DMS79 treated with DMSO at 0.1 percent for 48 hours (cell line): ENCODE measurements around the gene ATP8B4.
A peak's percentile ranks its signal among the peaks of the same experiment; 100 is the strongest.
"Not testable (repeated sequence)": the region's sequence is repeated elsewhere in the genome, so short reads cannot be mapped to it uniquely, and the experiment has no call there.

ENCODE experiments used
- DNase-seq: peaks from one replicate; lab custom pipeline; 2025; lab: John Stamatoyannopoulos, UW

The ATP8B4 gene, protein sequence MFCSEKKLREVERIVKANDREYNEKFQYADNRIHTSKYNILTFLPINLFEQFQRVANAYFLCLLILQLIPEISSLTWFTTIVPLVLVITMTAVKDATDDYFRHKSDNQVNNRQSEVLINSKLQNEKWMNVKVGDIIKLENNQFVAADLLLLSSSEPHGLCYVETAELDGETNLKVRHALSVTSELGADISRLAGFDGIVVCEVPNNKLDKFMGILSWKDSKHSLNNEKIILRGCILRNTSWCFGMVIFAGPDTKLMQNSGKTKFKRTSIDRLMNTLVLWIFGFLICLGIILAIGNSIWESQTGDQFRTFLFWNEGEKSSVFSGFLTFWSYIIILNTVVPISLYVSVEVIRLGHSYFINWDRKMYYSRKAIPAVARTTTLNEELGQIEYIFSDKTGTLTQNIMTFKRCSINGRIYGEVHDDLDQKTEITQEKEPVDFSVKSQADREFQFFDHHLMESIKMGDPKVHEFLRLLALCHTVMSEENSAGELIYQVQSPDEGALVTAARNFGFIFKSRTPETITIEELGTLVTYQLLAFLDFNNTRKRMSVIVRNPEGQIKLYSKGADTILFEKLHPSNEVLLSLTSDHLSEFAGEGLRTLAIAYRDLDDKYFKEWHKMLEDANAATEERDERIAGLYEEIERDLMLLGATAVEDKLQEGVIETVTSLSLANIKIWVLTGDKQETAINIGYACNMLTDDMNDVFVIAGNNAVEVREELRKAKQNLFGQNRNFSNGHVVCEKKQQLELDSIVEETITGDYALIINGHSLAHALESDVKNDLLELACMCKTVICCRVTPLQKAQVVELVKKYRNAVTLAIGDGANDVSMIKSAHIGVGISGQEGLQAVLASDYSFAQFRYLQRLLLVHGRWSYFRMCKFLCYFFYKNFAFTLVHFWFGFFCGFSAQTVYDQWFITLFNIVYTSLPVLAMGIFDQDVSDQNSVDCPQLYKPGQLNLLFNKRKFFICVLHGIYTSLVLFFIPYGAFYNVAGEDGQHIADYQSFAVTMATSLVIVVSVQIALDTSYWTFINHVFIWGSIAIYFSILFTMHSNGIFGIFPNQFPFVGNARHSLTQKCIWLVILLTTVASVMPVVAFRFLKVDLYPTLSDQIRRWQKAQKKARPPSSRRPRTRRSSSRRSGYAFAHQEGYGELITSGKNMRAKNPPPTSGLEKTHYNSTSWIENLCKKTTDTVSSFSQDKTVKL

DNA sequence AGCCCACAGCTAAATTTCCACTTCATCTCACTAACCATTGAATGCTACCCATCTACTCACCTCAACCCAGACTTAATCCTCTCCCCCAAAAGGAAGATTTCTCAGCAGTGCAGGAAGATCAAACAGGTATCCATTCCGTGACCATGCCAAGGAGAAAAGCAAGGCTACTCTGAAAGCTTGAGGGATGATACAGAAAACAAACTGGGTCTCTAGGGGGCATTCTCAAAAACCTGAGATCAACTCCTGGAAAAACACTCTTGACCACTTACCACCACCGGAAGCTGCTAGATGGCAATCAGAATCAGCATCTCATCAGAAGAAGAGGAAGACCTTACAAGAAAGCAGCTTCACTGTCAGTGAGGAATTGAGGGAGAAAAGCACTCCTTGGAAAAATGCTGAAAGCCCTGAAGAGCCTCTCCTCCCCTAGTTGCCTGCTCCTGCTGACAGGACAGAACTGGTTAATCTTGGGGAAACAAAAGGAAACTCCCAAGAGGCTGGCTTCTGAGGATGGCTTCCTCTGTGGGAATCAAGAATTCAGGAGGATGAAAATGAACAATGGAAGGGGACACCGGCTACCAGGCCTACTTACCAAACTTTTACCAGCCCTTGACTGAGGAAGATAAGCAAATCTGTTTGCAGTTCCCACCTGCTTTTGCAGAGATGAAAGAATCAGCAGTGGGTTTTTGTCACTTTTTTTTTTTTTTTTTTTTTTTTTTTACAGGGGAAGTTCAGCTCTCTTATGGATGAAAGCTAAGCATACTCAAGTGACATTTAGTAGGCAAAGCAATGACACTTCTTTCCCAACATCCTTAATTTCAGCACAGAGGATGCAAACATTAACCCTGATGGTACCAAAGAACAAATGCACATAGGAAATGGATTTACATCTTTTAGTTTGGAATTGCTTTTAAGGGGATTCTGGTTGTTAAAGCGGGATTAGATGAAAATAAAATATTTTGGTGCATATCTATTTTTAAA is at the start of gene ATP8B4:
Gene ATP8B4, minus strand, starts transcription at position 171 of the 978 bp plus-strand sequence. CDS start 12,267 bp downstream, outside the sequence.
- DNase-seq = no peak

DNA sequence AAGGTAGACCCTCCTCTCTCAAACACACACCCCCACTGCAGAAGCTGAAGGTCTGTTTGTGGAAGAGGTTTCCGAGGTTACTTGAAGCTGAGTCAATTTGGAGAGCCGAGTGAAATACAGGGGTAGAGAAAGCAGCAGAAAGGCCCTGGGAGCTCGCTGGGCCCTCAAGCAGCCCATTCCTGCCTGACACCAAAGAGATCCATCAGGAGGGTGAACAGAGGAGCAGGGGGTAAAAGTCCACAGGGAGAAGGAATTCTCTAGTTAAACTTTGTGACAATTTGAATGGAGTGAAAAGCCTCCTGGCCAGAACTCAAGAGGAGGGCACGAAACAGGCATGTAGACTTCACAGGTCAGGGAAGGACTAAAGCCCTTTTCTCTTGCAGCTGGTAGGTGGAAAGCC is 49.3 kb upstream of the ATP8B4 start:
- DNase-seq = no peak

DNA sequence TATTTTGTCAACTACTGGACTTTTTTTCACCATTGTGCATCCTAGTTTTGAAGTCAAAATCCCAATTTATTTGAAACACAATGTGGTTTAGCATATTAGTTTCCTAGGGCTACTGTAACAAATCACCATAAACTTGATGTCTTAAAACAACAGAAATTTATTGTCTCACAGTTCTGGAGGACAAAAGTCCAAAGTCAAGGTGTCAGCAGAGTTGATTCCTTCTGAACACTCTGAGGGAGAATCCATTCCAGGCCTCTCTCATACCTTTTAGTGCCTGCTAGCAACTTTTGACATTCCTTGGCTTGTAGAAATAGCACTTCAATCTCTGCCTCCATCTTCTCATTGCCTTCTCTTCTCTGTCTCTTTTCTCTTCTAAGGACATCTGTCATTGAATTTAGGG is 48.1 kb upstream of the ATP8B4 start:
- no peak for DNase-seq

DNA sequence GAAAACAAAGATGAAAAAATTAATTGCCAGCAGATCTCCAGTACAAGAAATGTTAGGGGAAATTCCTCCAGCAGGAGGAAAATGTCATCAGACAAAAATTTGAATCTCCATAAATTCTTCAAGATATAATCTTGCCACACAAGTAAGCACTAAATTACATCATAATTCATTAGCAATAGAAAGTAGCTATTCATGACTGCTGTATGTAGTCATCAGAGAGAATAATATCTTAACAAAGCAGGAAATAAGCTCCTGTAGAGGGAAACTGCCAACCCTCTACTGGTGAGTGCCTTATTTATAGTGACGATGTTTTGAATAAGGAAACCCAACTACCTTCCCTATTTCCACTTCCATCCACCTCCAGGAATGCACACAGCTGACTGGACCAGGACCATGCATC is 47.2 kb upstream of the ATP8B4 start:
- DNase-seq = no peak

DNA sequence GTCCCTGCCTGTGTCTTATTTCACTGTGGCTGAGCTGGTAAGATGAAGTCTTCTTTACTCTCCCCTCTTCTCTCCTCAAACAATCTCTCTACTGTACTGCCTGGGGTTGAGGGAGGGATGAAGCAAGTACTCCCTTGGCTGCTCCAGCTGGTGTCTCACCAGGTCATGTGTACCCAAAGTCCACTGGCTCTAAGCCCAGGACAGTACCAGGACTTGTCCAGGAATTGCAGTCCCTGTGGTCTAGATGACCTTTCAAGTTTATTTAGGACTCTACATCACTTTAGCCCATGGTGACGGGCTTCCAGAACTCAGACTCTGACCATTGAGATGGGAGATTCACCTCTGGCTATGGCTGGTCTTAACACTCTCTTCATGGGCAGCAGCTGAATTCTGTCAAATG is 45.4 kb upstream of the ATP8B4 start:
- no peak for DNase-seq

DNA sequence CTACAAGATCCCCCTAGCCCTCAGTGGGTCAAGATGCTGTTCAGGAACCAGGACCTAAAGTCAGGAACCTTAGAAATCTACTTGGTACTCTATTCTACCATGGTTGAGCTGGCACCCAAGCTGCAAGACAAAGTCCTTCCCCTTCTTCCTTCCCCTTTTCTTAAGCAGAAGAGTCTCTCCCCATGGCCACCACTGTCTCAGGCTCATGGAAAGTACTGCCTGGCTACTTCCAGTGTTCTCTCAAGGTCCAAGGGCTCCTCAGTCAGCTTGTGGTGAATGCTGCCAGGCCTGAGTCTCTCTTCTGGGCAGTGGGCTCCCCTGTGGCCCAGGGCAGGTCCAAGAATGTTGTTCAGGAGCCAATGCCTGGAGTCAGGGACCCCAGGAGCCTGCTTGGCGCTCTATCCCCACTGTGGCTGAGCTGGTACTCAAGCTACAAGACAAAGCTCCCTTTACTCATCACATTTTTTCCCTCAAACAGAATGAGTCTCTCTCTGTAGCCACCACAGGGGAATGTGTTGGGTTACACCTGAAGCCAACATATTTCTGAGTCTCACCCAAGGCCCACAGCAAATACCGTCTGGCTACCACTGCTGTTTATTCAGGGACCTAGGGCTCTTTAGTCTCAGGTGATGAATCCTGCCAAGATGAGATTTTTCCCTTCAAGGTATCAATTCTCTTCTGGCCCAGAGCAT is 44.8 kb upstream of the ATP8B4 start:
- DNase-seq = no peak

DNA sequence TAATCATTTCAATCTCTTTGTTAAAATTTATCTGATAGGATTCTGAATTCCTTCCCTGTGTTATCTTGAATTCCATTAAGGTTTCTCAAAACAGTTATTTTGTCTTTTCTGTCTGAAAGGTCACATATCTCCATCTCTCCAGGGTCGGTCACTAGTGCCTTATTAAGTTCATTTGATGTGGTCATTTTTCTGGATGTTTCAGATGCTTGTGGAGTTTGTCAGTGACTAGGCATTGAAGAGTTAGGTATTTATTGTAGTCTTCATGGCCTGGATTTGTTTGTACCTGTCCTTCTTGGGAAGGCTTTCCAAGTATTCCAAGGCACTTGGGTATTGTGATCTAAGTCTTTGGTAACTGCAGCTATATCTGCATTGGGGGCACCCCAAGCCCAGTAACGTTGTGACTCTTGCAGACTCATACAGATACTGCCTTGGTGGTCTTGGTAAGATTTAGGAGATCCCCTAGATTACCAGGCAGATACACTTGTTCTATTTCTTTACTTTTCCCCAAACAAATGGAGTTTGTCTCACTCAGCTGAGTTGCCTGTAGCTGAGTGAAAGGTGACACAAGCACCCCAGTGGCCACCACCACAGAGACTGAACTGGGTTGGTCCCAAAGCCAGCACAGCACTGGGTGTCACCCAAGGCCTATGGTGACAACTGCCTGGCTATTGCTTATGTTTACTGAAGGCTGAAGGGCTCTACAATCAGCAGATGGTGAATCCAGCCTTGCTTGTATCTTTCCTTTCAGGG is 44.1 kb upstream of the ATP8B4 start:
- DNase-seq = no peak

DNA sequence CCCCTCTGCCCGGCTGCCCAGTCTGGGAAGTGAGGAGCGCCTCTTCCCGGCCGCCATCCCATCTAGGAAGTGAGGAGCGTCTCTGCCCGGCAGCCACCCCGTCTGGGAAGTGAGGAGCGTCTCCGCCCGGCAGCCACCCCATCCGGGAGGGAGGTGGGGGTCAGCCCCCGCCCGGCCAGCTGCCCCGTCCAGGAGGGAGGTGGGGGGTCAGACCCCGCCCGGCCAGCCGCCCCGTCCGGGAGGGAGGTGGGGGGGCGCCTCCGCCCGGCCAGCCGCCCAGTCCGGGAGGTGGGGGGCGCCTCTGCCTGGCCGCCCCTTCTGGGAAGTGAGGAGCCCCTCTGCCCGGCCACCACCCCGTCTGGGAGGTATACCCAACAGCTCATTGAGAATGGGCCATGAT is 39.2 kb upstream of the ATP8B4 start:
- not testable (repeated sequence) for DNase-seq

DNA sequence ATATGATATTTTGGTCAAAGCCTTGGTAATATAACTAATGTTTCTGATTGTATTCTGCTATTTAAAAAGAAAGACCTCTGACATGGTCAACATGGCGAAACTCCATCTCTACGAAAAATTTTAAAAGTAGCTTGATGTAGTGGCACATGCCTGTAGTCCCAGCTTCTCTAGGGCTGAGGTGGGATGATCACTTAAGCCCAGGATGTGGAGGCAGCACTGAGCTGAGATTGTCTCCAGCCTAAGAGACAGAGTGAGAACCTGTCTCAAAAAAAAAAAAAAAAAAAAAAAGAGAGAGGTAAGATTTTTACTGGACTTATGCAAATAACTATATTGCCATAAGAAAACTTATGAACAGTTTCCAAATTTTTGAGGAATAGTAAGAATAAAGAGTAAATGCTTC is 32.4 kb upstream of the ATP8B4 start:
- no peak for DNase-seq

DNA sequence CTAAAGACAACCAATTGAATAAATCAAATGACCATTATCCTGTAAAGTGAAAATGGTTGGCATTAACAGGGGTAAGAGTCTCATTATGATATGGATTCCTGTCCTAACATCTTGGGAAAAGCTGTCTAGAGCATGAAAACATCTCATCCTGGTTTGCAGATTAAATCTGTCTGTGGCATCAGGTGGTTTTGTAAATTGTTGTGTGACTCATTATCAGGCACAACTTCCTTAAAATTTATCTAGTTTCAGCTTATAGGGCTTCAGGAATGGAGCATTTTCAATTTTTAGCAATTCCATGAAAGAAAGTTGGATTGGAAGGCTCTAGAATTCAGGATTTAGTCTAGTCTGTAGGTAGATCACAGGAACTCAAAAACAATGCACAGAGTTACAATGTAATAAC is 31.8 kb upstream of the ATP8B4 start:
- DNase-seq = no peak

DNA sequence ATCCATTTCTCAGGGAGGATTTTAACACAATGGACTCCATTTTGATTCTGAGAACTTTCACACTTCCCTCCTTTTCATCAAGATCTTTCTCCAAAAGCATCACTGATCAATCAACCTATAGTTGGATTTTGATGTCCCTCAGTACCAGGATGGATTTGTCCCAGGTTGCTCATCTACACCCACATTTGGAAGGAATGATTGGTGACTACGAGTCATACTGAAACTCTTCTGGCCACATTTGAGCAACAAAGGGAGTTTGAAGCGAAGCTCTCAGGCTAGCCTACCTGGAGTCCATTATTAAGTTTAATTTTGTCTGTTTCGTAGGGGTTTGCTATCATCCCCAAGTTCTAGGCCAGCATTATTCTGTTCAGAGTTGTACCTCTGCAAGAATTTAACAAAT is 31.3 kb upstream of the ATP8B4 start:
- no peak for DNase-seq

DNA sequence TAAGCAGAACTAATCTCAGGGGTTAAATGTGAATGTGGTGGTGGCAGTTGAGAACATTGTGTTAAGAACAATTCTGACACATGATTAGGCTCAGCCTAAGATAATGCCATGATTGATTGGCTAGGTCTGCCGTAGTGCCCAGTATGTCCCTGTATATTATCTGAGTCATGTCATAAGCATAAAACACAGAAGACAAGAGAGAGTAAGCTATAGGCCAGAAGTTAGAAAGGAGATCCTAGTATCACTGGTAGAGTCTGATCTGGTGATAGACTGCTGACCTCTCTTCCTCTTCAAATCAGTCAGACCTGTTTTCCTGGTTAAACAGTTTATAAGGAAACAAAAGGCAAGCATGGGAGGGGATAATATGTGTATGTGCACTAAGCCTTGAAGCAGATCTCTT is 30.1 kb upstream of the ATP8B4 start:
- DNase-seq = no peak

DNA sequence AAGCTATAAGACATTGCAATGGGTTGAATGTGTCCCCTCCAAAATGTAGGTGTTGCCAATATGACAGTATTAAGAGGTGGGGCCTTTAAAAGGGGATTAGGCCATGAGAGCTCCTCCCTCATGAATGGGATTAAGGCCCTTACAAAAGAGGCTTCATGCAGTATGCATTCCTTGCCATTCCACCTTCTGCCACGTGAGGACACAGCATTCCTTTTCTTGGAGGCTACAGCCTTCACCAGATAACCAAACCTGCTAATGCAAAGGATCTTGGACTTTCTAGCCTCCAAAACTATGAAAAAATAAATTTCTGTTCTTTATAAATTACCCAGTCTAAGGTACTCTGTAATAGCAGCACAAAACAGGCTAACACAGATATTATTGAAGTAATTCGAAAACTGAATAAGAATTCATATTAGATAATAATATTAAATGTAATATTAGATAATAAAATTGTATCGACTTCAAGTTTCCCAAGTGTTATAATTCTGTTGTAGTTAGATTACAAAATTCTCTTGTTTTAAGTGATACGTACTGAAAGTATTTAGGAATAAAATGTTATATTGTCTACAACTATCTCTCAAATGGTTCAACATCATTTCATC is 29.4 kb upstream of the ATP8B4 start:
- DNase-seq = no peak

DNA sequence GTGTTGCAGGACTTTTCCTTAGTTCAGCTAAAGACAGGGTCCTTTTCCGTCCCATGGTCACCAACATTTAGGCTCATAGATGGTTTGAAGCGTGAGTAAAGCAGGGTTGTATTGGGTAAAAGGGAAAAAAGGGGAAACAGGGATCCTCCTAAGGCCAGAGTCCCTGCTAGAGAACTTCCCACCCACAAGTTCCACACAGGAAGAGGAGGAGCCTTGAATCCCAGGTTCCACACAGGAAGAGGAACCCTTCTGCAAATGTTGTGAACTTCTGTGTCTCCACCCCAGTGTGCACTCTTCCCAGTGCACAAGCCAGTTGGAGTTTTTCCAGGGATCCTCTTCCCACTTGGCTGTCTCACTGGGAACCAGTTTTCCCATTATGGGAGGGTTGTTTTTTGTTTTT is 27.6 kb upstream of the ATP8B4 start:
- no peak for DNase-seq

DNA sequence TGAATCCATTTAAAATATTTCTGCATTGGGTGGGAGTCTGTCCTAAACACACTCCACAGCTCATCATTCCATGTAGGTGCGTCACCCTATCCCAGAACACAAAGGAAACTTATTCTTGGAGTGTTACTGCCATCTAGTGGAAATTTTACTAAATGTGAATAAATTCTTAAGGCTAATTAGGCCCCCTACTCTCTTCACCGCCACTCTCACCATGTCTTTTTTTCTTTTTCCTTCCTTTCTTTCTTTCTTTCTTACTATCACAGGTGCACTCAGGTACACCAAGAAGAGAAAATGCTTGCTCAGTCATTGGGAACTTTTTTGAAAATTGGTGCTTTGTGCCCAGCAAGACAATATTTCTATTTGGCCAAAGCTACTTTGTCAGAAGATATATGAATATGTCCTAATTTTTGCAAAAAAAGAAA is 26.4 kb upstream of the ATP8B4 start:
- DNase-seq = peak; percentile 42

DNA sequence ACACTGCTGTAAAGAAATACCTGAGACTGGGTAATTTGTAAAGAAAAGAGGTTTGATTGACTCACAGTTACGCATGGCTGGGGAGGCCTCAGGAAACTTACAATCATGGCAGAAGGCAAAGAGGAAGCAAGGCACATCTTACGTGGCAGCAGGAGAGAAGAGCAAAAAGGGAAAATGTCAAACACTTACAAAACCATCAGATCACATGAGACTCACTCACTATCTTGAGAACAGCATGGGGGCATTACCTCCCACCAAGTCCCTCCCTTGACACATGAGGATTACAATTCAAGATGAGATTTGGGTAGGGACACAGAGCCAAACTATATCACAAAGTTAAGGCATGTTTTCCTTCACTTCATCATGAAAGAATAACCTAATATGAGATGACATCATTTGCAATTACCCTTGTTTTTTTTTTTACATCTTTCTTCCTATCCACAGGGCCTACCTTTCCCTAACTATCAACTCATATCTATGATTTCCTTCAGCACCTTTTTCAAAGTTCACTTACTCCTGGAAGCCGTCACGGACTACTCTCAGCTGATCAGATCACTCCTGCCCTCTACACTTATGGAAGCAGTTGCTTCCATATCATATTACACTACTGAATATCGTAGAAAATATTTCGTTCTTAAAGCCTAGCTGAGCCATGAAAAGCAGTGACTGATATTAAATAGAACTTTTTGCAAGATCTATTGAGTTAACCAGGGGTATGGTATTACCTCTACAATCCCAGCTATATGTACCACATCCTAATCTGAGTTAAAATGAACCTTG is 25.5 kb upstream of the ATP8B4 start:
- DNase-seq = no peak

DNA sequence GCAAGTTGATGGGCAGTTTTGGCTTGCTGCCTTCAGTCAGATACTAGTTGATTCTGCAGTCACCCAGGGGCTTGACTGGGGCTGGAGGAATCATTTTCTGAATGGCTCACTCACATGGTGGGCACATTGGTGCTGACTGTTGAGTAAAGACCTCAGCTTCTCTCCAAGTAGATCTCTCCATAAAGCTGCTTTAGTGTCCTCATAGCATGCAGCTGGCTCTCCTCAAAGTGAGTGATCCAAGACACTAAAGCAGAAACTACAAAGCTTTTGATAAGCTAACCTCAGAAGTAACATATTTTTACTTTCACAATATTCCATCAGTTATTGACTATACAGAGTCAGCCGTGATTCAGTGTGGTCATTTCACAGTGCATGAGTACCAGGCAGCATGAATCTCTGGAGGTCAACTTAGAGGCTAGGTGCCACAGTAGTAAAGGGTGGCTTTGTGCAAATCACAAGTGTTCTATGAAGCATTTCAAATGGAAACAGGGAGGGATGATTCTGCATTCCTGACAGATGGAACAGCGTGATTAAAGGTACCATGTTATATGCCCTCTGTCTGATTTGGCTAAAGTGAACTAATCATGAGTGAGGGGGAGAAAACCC is 24.3 kb upstream of the ATP8B4 start:
- DNase-seq = no peak

DNA sequence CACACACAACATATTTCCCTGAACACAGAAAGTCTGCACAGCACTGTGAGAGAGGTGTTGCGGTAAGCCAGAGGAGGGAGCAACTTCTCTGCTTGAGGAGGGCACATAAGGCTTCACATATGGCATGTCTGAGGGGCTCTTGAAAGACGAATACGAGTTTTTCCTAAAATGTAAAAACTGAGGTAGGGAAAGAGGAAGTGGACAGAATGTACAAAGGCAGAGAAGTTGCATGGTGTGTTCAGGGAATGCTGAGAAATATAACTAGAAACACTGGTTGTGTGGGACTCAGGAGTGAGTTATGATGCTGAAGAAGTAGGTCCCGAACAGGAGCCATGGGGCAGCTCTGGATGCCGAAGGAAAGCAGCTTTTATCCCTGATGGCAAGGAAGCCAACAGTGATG is 22.8 kb upstream of the ATP8B4 start:
- DNase-seq = no peak
